ENCODE data around the gene MAFB. TPM values are rescaled to one million over a fixed set of nuclear protein-coding genes. Genes with fewer than 3 reads are reported as not detected.

Gene MAFB
- polyA plus RNA-seq, 3 donors from 2014 or later: 0.09 TPM; not detected in 1

- Mint-ChIP-seq H3K27me3 (ENCODE audit: low read depth in 3 of 3) (peaks cover 1 to 4% (median 2%) of the 10 kb centered on the region in 3 donors), H3K4me3 (no peak overlapping the region), H3K27ac (no peak overlapping the region), H3K4me1 (no peaks in the 10 kb centered on the region), H3K36me3 (no peaks in the 10 kb centered on the region), H3K9me3 (no peaks in the 10 kb centered on the region)
- DNase-seq: no peak
These were observed 38.3 kb downstream of the MAFB start for GRCh38 chr20:40650707-40651106.

GRCh38 chr20:40648210-40649072, 40.6 kb downstream of the MAFB start:
- no peak overlapping the region for H3K27ac Mint-ChIP-seq
- no peaks in the 10 kb centered on the region for H3K9me3 Mint-ChIP-seq
- no peak overlapping the region for H3K4me3 Mint-ChIP-seq
- no peak for DNase-seq
- no peaks in the 10 kb centered on the region for H3K4me1 Mint-ChIP-seq
- no peaks in the 10 kb centered on the region for H3K36me3 Mint-ChIP-seq
- peaks cover 2 to 9% (median 2%) of the 10 kb centered on the region in 3 donors for H3K27me3 Mint-ChIP-seq (ENCODE audit: low read depth in 3 of 3)

GRCh38 chr20:40646813-40647212, 42.2 kb downstream of the MAFB start:
- H3K4me3 Mint-ChIP-seq: no peak overlapping the region
- no peaks in the 10 kb centered on the region for H3K36me3 Mint-ChIP-seq
- no peak overlapping the region for H3K27ac Mint-ChIP-seq
- no peaks in the 10 kb centered on the region for H3K9me3 Mint-ChIP-seq
- H3K4me1 Mint-ChIP-seq: no peaks in the 10 kb centered on the region
- peaks cover 2 to 9% (median 4%) of the 10 kb centered on the region in 3 donors for H3K27me3 Mint-ChIP-seq (ENCODE audit: low read depth in 3 of 3)
- DNase-seq: no peak

DNA sequence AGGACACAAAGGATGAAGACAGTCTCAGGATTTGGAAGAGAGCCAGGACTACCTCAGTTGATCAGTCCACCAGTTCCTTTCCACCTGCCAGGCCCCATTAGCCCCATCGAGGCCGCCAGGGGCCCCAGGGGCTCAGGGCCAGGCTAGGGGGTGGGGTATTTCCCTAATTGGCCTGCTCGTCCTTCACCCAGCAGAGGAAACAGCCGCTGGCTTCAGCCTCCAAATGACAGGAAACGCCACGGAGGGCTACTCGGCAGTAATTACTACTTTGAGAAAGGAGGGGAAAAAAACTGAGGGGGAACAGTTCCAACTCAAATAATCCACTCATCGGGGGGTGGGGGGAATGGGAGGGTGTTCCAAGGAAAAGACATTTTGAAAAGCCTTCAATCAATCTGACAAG, 42.7 kb downstream of the MAFB start:
- no peaks in the 10 kb centered on the region for H3K36me3 Mint-ChIP-seq

GRCh38 chr20:40644863-40645262, 44.2 kb downstream of the MAFB start:
- H3K27ac Mint-ChIP-seq: no peak overlapping the region
- H3K9me3 Mint-ChIP-seq: no peaks in the 10 kb centered on the region
- no peaks in the 10 kb centered on the region for H3K36me3 Mint-ChIP-seq
- H3K27me3 Mint-ChIP-seq (ENCODE audit: low read depth in 3 of 3): peaks cover 2 to 9% (median 4%) of the 10 kb centered on the region in 3 donors
- H3K4me1 Mint-ChIP-seq: no peaks in the 10 kb centered on the region
- no peak for DNase-seq
- H3K4me3 Mint-ChIP-seq: no peak overlapping the region

More for the DNA sequence above, 42.7 kb downstream of the MAFB start:
- Mint-ChIP-seq H3K4me1 (no peaks in the 10 kb centered on the region), H3K27ac (no peak overlapping the region), H3K9me3 (no peaks in the 10 kb centered on the region), H3K27me3 (ENCODE audit: low read depth in 3 of 3) (peaks cover 2 to 9% (median 4%) of the 10 kb centered on the region in 3 donors), H3K4me3 (no peak overlapping the region)
- DNase-seq: no peak

DNA sequence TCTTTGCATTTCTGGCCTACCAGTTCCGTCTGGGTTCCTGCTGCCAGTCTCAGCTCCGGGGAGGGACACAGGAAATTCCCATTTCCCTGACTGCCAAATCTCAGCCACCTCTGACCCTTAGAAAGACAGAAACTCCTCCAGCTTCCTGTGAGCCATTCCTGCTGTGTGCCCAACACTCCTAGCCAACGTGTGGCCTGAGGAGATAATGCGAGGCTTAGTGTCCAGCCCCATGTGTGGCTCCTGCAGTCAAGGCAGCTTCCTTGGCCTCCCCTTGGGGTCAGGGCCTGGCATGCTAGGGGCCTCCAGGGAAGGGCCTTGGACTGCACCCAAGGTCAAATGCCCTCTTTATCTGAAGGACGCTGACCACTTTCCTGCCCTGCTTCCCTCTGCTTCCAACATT, 45.1 kb downstream of the MAFB start:
- Mint-ChIP-seq H3K36me3 (no peaks in the 10 kb centered on the region), H3K9me3 (no peaks in the 10 kb centered on the region), H3K27me3 (ENCODE audit: low read depth in 3 of 3) (peaks cover 2 to 10% (median 5%) of the 10 kb centered on the region in 3 donors), H3K4me1 (no peaks in the 10 kb centered on the region), H3K27ac (no peak overlapping the region), H3K4me3 (no peak overlapping the region)
- DNase-seq: no peak

GRCh38 chr20:40641809-40642208, 47.2 kb downstream of the MAFB start:
- Mint-ChIP-seq H3K4me1 (no peaks in the 10 kb centered on the region), H3K27me3 (ENCODE audit: low read depth in 3 of 3) (peaks cover 2 to 12% (median 7%) of the 10 kb centered on the region in 3 donors), H3K36me3 (no peaks in the 10 kb centered on the region), H3K27ac (no peak overlapping the region), H3K4me3 (no peak overlapping the region), H3K9me3 (peaks cover 0 to 2% (median 0%) of the 10 kb centered on the region in 6 donors)
- no peak for DNase-seq

DNA sequence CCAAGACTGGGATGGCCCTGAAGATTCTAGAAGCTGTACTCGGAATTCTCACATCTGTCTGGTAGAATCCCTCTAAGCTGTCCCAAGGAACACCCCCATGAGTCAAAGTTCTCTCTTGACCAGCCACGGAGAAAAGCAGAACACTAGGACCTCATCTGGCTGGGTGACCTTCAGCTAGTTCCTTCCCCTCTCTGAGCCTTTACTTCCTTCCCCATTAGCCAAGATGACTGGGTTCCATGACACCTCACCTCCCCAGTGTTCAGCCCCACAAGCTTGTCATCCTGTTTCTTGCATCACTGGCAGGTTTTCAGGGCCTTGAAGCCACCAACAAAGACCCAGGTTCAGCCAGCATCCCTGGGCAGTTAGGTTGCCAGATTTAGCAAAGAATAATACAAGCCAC, 47.8 kb downstream of the MAFB start:
- peaks cover 2 to 10% (median 7%) of the 10 kb centered on the region in 3 donors for H3K27me3 Mint-ChIP-seq (ENCODE audit: low read depth in 3 of 3)
- H3K27ac Mint-ChIP-seq: no peak overlapping the region
- peaks cover 0 to 2% (median 0%) of the 10 kb centered on the region in 6 donors for H3K9me3 Mint-ChIP-seq
- no peak for DNase-seq
- H3K36me3 Mint-ChIP-seq: no peaks in the 10 kb centered on the region
- no peak overlapping the region for H3K4me3 Mint-ChIP-seq
- no peaks in the 10 kb centered on the region for H3K4me1 Mint-ChIP-seq

- Mint-ChIP-seq H3K27ac (no peak overlapping the region), H3K9me3 (peaks cover 0 to 2% (median 0%) of the 10 kb centered on the region in 6 donors), H3K4me3 (no peak overlapping the region), H3K4me1 (no peaks in the 10 kb centered on the region), H3K27me3 (ENCODE audit: low read depth in 3 of 3) (peaks cover 2 to 10% (median 7%) of the 10 kb centered on the region in 3 donors), H3K36me3 (no peaks in the 10 kb centered on the region)
- DNase-seq: no peak
These were observed 48.4 kb downstream of the MAFB start for GRCh38 chr20:40640667-40641066.

DNA sequence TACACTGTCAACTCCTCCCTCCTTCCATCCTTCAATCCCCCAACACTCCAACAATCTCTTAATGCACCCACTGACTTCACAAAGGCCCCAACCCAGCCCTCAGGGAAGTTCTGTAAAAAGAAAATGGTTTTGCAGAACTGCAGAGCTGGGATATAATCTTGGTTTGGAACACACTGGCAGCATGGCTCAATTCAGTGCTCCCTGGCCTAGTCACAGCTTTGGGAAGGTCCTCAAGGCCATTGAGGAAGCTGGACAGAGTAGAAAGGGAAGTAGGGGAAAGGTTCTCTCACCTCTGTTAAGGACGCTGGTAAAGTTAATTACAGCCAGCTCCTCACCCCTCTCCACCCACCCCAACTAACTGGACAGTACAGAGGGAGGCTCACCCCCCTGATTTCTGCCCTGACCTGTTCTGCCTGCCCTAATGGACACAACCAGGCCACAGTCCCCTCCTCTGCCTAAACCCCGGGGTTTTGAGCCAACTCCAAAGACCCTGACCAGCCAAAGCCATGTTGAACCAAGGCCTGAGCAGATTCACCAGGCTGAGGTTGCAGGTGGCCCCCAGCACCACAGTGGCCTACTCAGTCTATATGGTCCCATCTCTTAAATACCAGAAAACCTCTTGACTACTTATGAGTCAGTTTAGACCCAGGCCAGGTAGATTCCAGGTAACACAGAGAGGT, 49.2 kb downstream of the MAFB start:
- no peak for DNase-seq
- H3K27ac Mint-ChIP-seq: no peak overlapping the region
- no peaks in the 10 kb centered on the region for H3K4me1 Mint-ChIP-seq
- peaks cover 0 to 2% (median 0%) of the 10 kb centered on the region in 6 donors for H3K9me3 Mint-ChIP-seq
- H3K27me3 Mint-ChIP-seq (ENCODE audit: low read depth in 3 of 3): peaks cover 2 to 8% (median 7%) of the 10 kb centered on the region in 3 donors
- H3K4me3 Mint-ChIP-seq: no peak overlapping the region
- H3K36me3 Mint-ChIP-seq: no peaks in the 10 kb centered on the region

- H3K4me1 Mint-ChIP-seq: no peaks in the 10 kb centered on the region
These were observed 49.9 kb downstream of the MAFB start for GRCh38 chr20:40639132-40639531.

GRCh38 chr20:40638414-40638813, 50.6 kb downstream of the MAFB start:
- no peaks in the 10 kb centered on the region for H3K36me3 Mint-ChIP-seq

More at GRCh38 chr20:40639132-40639531, 49.9 kb downstream of the MAFB start:
- DNase-seq: no peak
- Mint-ChIP-seq H3K4me3 (no peak overlapping the region), H3K27ac (no peak overlapping the region), H3K9me3 (peaks cover 0 to 2% (median 0%) of the 10 kb centered on the region in 6 donors), H3K36me3 (no peaks in the 10 kb centered on the region), H3K27me3 (ENCODE audit: low read depth in 3 of 3) (peaks cover 2 to 7% (median 6%) of the 10 kb centered on the region in 3 donors)

DNA sequence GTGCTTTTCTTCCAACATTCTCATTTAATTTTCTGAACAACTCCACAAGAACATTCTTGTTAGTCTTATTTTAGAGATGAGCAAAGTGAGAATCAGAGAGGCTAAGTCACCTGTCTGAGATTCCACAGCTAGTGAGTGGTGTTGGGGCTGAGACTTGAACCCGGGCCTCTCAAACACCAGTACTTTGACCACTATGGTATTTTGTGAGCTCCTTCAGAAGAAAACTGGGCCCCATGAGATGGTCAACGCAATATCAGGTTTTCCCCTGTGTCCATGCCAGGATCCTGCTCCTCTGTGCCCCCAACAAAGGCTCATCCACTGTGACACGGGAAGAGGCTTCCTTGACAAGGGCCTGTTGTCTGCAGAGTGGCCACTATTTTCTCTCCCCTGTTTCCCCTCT, 51.9 kb downstream of the MAFB start:
- Mint-ChIP-seq H3K36me3 (no peaks in the 10 kb centered on the region), H3K27ac (no peak overlapping the region), H3K4me3 (no peak overlapping the region), H3K27me3 (ENCODE audit: low read depth in 3 of 3) (peaks cover 2 to 11% (median 5%) of the 10 kb centered on the region in 3 donors), H3K9me3 (peaks cover 0 to 2% (median 0%) of the 10 kb centered on the region in 6 donors), H3K4me1 (no peaks in the 10 kb centered on the region)
- DNase-seq: no peak

More at GRCh38 chr20:40638414-40638813, 50.6 kb downstream of the MAFB start:
- Mint-ChIP-seq H3K27ac (no peak overlapping the region), H3K9me3 (peaks cover 0 to 2% (median 0%) of the 10 kb centered on the region in 6 donors), H3K27me3 (ENCODE audit: low read depth in 3 of 3) (peaks cover 2 to 7% (median 6%) of the 10 kb centered on the region in 3 donors), H3K4me3 (no peak overlapping the region), H3K4me1 (no peaks in the 10 kb centered on the region)
- no peak for DNase-seq

DNA sequence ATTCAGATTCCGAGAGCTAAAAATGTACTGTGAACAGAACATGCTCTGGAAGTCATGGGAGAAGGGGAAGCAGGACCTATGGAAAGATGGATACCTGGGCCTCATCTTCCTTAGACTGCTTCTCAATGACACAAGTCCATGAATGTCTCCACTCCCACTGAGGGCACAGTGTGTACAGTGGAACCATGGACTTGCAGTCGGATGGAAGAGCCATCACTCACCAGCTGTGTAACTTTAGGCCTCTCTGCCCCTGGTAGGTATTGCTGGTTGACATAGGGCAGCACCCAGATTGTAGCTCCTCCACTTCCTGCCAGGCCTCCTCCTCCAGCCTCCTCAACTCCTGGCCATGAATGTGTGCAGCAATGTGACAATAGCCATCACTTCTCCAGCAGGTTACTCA, 52.5 kb downstream of the MAFB start:
- Mint-ChIP-seq H3K4me3 (no peak overlapping the region), H3K9me3 (peaks cover 0 to 2% (median 0%) of the 10 kb centered on the region in 6 donors), H3K4me1 (no peaks in the 10 kb centered on the region), H3K27me3 (ENCODE audit: low read depth in 3 of 3) (peaks cover 2 to 11% (median 5%) of the 10 kb centered on the region in 3 donors), H3K27ac (no peak overlapping the region), H3K36me3 (no peaks in the 10 kb centered on the region)
- no peak for DNase-seq

All from immature natural killer cell (primary cell).